Jurkat, Clone E6-1 (cell line): ENCODE results near the gene KCNQ2.

Experiments used
- DNase-seq: peaks from one replicate; pipeline ENCODE4 v3.0.0-alpha.2; 2011; ENCODE audit warnings: low read depth, low spot score
- H3K4me3 ChIP-seq: 2 replicates; pipeline ENCODE4 v1.5.1; 2011; ENCODE audit warnings: mild to moderate bottlenecking, low read length, control low read depth, moderate library complexity

Gene KCNQ2

GRCh38 chr20:63427724-63428330 is 44.6 kb downstream of the KCNQ2 start:
- H3K4me3 ChIP-seq, result no peak overlapping the region
- DNase-seq, result no peak

GRCh38 chr20:63427206-63427605 is 45.2 kb downstream of the KCNQ2 start:
- H3K4me3 ChIP-seq, result no peak overlapping the region
- no peak for DNase-seq

- no peak for DNase-seq
- no peak overlapping the region for H3K4me3 ChIP-seq
Observed at GRCh38 chr20:63425846-63426485, 46.5 kb downstream of the KCNQ2 start.

DNA sequence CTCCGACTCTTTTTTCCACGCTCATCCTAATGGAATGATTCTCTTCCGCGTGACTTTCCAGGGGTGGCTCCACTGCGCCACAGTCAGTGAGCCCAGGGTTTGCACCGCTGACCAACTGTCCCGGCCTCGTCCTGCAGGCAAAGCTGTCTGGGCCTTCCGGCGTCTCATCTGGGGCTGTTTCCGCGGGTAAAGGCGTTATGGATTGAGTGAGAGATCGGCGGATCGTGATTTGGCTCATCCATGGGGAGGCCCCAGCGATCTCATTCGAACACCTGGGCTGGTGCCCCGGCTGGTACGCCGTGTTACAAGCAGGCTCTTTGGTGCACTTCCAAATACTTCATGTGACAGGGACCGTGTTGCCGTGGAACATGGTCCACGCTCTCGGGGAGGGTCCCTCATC is 47.8 kb downstream of the KCNQ2 start:
- H3K4me3 ChIP-seq, result no peak overlapping the region
- DNase-seq, result no peak

DNA sequence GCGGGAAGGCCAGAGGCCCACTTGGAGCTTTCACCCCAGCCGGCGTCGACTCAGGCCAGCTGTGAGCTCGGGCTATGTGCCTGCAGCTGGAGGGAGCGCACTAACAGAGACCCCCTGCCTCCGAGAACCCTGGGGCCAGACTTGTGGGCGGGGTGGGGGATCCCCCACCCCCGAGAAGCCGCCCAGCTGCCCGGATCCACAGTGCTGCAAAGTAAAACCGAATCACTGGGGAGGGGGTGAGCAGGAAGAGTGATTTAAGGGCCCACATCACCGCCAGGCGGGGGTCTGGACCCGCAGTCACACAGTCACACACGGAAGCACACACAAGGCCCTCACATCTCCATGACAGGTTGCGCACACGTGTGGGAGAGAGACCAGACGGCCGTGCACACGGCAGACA is 48.7 kb downstream of the KCNQ2 start:
- no peak overlapping the region for H3K4me3 ChIP-seq
- DNase-seq, result no peak

GRCh38 chr20:63422653-63423052 is 49.8 kb downstream of the KCNQ2 start:
- no peak for DNase-seq
- H3K4me3 ChIP-seq, result no peak overlapping the region

- no peak for DNase-seq
- no peak overlapping the region for H3K4me3 ChIP-seq
Observed at GRCh38 chr20:63421913-63422312, 50.5 kb downstream of the KCNQ2 start.

DNA sequence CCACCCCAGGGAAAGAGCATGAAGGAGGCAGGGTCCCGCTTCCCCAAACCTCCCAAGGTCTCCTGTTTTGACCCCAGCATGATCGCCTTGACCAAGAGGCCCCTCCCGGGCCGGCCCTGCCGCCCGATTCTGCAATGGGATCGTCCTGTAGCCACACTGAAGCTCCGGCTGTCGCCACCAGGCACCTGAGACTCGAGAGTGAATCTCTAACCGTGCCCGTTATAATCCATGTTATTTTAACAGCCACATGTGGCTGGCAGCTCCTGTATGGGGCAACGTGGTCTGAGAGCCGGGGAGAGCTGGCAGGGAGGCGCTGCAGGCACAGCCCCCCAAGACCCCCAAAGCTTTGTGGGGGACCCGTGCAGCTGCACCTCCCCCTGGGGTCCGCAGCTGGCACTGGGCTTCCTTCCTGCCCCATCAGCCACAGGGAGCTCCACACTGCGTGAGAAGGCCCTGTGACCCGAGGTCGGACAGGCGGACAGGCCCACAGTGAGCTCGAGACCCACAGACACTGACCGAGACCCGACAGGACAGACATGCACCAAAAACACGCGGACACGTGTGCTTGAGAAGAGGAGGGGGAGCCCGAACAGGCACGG is 51.3 kb downstream of the KCNQ2 start:
- no peak for DNase-seq
- no peak overlapping the region for H3K4me3 ChIP-seq

DNA sequence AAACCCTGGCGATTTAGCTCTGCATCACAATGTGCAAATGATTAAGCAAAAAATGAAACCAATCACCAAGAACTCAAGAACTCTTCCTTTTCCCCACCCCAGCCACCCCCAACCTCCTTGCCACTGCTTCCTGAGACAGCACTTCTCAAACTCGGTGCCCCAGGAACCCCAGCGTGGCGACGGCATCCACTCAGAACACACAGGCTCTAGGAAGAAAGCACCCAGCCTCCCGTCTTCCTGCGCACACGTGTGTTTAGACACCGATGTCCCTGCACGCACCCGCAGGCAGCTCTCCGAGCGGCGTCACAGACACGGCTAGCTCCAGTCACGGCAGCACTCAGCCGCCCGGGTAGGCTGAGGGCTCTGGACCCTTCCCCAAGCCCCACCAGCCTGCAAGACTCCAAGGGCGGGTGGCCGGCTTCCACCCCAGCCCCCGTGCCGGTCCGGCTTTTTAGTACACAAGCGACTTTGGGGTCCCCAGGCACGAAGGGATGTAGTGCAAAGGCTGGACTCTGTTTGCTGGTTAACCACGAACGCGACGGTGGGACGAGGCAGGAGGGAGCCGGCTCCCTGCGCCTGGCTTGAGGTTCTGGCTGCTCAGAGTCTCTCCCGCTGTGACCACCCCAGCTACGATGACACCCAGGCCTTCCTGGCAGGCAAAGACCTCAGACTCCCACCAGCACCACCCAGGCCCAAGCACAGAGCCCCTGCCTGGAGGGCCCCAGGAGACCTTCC is 51.9 kb downstream of the KCNQ2 start:
- no peak overlapping the region for H3K4me3 ChIP-seq
- DNase-seq, result no peak

- DNase-seq, result no peak
- H3K4me3 ChIP-seq, result no peak overlapping the region
Observed at GRCh38 chr20:63419299-63419698, 53.2 kb downstream of the KCNQ2 start.

DNA sequence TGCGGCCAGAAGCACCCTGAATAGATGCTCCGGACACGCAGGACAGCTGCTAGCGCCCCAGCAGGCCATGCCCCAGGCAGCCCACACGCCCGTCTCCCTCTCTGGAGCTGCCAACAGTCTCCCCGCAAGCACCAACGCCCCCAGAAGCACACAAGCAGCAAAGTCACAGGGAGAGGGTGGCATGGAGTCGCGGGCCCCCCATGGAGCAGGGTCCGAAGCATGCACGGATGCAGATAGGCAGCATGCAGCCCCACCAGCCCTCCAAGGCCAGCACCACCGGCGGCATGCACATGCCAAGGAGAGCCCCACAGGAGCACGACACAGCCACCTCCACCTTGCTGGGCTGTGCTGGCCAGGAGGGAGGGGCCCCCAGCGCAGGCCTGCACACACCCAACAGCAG is 53.8 kb downstream of the KCNQ2 start:
- no peak for DNase-seq
- no peak overlapping the region for H3K4me3 ChIP-seq

DNA sequence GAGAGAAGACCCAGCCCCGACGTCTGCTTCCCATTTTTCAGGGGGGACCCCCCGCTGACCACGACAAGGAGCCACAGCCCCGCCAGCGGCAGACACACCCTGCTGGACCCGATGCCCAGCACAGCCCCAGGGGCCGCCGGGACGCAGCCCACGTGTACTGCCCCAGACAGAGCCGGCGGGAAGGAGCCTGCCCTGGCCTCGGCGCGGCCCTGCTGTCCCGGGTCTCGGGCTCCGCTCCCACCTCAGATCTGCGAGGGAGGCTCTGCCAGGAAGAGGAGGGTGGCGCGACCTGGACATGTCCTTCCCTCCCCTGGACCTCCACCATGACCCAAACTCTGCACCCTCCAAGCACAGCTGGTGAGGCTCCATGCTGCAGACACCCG is 54.7 kb downstream of the KCNQ2 start:
- H3K4me3 ChIP-seq, result no peak overlapping the region
- no peak for DNase-seq

DNA sequence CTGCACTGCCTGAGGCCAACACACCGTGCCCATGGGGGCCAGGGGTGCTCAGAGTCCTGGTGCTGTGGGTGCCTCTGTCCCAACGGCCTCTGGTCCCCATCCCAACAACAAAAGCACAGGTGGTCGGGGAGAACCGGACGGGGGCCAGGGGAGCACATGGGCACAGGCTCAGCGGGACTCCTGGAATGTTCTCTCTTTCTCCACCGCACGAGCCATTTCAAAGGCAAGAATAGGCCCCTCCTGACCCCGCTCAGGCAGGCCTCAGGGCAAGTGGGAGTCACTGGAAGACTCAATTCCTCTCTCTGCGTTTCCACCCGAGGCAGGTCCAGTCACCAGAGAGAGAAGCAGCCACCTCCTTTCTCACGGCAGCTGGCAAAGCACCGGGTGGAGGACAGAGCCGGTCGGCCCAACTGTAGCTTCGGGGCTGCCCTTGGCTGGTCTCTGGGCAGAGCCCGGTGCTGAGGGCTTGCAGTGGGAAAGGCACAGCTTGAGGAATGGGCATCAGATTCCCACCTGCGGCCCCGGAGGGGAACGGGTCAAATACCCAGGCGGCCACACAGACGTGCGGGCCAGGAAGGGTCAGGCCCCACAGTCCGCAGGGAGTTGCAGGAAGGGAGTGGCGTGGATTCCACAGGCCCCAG is 55.2 kb downstream of the KCNQ2 start:
- no peak for DNase-seq
- no peak overlapping the region for H3K4me3 ChIP-seq

GRCh38 chr20:63416631-63417030 is 55.8 kb downstream of the KCNQ2 start:
- no peak for DNase-seq
- H3K4me3 ChIP-seq, result no peak overlapping the region

DNA sequence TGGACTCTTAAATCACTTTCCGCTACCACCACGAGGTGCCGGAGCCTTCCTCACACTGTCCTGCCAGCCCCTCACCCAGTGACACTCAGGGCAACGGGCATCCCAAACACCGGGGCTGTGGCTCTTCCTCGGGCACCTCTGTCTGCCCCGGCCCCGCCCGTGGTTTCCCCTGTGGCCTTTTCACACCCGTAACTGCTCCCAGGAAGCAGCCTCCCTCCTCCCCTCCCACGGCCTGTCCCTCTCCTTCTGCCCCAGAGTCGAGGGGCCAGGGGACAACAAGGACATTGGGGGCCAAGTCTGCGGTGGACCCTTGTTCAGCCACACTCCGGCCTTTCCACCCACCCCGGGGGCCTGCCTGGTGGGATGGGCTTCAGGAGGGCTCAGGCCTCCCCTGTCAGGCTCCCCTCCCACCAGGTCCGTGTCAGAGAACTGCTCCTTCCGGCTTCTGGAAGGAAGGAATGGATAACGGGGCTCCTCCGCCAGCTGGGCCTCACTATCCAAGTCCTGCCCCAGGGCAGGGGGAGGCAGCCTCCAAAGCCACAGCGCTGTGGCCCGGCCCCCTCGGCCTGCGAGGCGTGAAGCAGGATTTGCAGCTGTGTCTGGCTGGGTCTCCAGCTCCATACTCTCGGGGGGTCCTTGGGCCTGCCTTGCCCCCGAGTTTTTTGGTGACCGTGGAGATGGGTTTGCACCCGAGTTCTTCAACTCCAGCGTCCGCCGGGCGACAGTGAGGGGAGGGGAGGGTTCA is 56.6 kb downstream of the KCNQ2 start:
- H3K4me3 ChIP-seq, result no peak overlapping the region
- no peak for DNase-seq

DNA sequence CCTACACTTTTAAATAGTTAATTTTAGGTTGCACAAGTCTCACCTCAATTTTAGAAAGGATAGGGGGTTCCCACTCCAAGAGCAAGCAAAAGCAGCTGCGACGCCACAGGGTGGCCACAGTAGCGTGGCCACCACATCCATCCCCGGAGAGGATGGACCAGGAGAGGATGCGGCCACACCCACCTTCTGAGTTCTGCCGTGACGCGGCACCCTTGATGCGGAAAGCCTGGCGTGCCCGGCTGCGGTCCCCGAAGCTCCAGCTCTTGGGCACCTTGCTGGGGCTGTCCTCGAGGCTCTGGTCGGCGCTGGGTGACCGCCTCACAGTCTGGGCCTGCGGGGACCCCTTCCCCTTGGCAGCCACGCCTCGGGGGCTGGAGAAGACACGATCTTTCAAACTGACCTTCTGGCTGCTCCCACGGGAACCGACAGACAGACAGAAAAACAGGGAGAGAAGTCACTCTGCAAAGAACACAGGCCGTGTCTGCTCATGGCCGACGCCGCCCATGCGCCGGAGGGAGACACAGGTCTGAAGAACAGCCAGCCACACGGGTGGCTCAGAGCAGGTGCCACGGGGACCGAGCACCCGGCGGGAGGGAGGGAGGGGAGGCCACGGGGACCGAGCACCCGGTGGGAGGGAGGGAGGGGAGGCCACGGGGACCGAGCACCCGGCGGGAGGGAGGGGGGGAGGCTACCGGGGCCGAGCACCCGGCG is 57.6 kb downstream of the KCNQ2 start:
- DNase-seq, result no peak
- H3K4me3 ChIP-seq, result no peak overlapping the region

GRCh38 chr20:63413963-63414684 is 58.3 kb downstream of the KCNQ2 start:
- no peak overlapping the region for H3K4me3 ChIP-seq
- DNase-seq, result no peak

DNA sequence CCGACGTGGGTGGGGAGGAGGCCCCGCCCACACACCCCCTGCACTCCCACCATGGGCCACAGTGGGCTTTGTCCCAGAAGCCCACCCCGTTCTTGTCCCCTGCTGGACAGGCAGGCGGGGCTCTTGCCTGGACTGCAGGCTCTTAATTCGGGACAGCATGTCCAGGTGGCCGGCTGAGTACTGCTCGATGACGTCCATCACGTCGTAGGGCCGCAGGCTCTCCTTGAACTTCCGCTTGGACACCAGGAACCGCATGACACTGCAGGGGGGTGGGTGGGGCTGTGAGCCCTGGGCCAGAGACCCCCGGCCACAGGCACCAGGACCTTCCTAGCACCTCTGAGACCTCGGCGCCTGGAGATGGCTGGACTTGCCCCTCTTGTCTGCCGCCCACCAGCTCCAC is 59.1 kb downstream of the KCNQ2 start:
- H3K4me3 ChIP-seq, result no peak overlapping the region
- DNase-seq, result no peak
